Cardiac fibroblast (primary cell): ENCODE data around the gene SMAD4.

Experiments
- DNase-seq, 2 donors: peaks; one replicate each; pipeline versions ENCODE4 v3.0.0 to v3.0.0-alpha.2; 2010; ENCODE audit warnings: low read depth in 2 of 2
- H3K4me3 ChIP-seq, 2 donors: replicated peaks in 1 of 2; 1 replicate in 1 of 2; 2 replicates in 1 of 2; pipeline ENCODE4 v1.5.1; 2011; ENCODE audit warnings: low read depth in 2 of 2, low read length in 2 of 2, mild to moderate bottlenecking in 2 of 2, moderate library complexity in 1 of 2
- TF ChIP-seq, protein P1 (sequence below): IDR thresholded peaks from one replicate; pipeline ENCODE4 v1.5.1; 2011; ENCODE audit warnings: low read depth, mild to moderate bottlenecking, low read length, inconsistent platforms

SMAD4 gene

DNA sequence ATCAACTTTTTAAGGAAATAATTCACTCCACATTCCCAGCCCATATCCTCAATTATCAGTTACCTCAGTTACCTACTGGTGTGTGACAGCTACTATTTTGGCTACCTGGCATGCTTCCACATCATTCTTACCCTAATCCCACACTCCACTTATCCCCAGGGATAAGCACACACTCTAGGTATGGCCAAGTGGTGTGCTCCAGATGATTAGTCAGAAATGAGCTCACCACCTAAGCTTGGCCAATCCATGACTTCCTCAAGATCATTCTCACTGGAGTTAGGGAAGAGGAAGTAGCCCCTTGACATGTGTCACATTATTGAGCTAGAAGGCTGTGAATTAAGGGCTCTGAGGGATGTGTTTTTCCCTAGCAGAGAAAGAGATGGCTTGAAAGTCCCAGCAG lies 20.9 kb upstream of the SMAD4 start:
- DNase-seq = peak in 1 of 2 donors; percentile 55
- H3K4me3 ChIP-seq = no peak overlapping the region
- TF ChIP-seq, protein P1, sequence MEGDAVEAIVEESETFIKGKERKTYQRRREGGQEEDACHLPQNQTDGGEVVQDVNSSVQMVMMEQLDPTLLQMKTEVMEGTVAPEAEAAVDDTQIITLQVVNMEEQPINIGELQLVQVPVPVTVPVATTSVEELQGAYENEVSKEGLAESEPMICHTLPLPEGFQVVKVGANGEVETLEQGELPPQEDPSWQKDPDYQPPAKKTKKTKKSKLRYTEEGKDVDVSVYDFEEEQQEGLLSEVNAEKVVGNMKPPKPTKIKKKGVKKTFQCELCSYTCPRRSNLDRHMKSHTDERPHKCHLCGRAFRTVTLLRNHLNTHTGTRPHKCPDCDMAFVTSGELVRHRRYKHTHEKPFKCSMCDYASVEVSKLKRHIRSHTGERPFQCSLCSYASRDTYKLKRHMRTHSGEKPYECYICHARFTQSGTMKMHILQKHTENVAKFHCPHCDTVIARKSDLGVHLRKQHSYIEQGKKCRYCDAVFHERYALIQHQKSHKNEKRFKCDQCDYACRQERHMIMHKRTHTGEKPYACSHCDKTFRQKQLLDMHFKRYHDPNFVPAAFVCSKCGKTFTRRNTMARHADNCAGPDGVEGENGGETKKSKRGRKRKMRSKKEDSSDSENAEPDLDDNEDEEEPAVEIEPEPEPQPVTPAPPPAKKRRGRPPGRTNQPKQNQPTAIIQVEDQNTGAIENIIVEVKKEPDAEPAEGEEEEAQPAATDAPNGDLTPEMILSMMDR = no peak

GRCh38 chr18:51010218-51010617 lies 19.8 kb upstream of the SMAD4 start:
- no peak overlapping the region for H3K4me3 ChIP-seq
- TF ChIP-seq, protein P1 = no peak
- DNase-seq = no peak

GRCh38 chr18:51011709-51012108 lies 18.3 kb upstream of the SMAD4 start:
- DNase-seq = no peak
- no peak overlapping the region for H3K4me3 ChIP-seq
- TF ChIP-seq, protein P1 = no peak

GRCh38 chr18:51012441-51012840 lies 17.6 kb upstream of the SMAD4 start:
- DNase-seq = no peak
- TF ChIP-seq, protein P1 = no peak
- no peak overlapping the region for H3K4me3 ChIP-seq

DNA sequence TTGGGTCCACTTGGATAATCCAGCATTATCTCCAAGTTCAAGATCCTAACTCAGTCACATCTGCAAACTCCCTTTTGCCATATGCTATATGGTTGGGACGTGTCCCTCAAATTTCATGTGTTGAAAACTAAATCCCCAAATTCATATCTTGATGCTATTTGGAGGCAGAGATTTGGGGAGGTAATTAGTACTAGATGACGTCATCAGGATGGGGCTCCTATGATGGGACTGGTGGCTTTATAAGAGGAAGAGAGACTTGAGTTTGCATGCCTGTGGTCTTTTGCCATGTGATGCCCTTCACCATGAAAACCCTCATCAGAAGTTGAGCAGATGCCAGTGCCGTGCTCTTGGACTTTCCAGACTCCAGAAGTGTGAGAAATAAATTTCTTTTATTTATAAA lies 16.8 kb upstream of the SMAD4 start:
- DNase-seq = no peak
- H3K4me3 ChIP-seq = no peak overlapping the region
- TF ChIP-seq, protein P1 = no peak

DNA sequence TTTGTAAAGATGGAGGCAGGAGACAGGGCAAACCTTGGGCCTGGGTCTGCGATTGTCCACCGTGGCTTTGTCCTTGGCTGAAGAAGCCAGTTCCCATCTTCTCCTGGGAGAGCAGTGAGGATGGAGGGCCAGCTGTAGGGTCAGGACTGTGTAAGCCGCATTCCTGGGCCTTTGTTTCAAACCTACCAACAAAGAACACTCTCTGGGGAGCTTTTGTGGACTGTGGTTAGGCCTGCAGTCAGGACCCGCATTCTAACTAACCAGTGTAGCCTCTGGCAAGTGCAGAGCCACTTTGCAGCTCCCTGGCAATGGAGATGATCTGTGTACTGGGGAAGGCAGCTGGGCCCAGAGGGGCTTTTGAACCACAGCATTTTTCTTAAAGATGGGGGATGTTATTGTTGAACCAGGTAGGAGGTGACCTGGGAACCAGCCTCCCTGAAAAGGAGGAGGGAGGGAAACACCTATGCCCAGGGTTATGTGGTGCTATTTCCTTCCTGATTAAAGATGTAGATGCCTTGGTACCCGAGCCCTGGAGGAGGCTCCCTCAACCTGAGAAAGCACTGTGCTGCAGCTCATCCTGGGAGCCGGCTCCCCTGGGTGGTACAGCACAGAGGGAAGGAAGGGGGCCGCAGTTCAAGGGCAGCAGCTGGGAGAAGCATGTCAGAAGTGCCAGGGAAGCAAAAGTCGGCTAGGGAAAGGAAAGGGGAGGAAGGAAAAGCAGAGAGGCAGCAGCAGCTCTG lies 12.7 kb upstream of the SMAD4 start:
- no peak overlapping the region for H3K4me3 ChIP-seq
- DNase-seq = no peak
- TF ChIP-seq, protein P1 = no peak

DNA sequence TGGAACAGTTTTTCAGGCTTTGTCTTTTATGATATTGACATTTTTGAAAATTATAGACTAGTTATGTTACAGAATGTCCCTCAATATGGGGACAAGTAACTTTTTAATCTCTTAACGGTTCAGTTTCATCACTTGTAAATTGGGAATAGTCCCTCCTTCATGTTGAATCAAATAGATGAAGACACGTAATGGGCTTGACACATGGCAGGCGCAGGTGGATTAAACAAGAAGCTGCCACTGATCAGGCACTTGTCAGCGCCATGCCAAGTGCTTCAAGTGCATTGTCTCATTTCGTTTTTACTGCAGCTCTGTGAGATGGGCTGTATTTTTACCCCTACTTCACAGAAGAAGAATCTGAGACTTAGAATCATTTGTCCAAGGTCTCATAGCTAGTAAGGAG lies 9.5 kb upstream of the SMAD4 start:
- H3K4me3 ChIP-seq = no peak overlapping the region
- TF ChIP-seq, protein P1 = no peak
- DNase-seq = no peak
